Measurements from ENCODE around the gene TMEM201.

TMEM201 gene

DNA sequence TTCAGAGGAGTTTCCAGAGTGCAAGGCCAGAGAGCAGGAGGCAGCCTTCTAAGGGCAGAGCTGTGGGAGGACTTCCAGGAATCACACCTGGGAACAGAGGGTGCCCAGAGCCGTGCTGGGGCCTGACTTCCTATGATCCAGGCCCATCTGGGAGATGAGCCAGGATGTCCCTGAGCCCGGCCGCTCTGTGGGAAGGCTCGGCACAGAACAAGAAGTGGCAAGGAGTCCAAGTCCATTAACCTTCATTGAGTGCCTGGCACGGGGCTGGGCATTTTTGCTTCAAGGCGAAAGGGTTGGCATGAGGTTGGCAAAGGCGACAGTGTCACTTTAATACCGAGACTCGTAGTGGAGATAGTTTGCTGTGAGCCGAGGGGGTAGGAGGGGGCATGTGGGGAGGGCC is 18.2 kb downstream of the TMEM201 start:
- TF ChIP-seq FOXM1 (IDR thresholded peaks at IDR 0.05; ENCODE audit: borderline replicate concordance, low read depth) = no peak
- no peak for TF ChIP-seq TEAD4 (IDR thresholded peaks at IDR 0.05)
- TF ChIP-seq CREB1 (IDR thresholded peaks at IDR 0.05; ENCODE audit: low read depth) = no peak
- TF ChIP-seq TCF12 (IDR thresholded peaks at IDR 0.05; ENCODE audit: low read depth) = no peak
- no peak for TF ChIP-seq CEBPB (IDR thresholded peaks at IDR 0.05)
- TF ChIP-seq, protein P1, sequence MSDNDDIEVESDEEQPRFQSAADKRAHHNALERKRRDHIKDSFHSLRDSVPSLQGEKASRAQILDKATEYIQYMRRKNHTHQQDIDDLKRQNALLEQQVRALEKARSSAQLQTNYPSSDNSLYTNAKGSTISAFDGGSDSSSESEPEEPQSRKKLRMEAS (IDR thresholded peaks at IDR 0.05) = no peak
- no peak for TF ChIP-seq TAF1 (IDR thresholded peaks at IDR 0.05; ENCODE audit: low read depth)
- TF ChIP-seq ZBTB7A (IDR thresholded peaks at IDR 0.05; ENCODE audit: low read depth) = no peak
- TF ChIP-seq EP300 (IDR thresholded peaks at IDR 0.05; ENCODE audit: borderline replicate concordance) = no peak
- TF ChIP-seq RAD21 (IDR thresholded peaks at IDR 0.05; ENCODE audit: low read depth) = no peak
- TF ChIP-seq, protein P2, sequence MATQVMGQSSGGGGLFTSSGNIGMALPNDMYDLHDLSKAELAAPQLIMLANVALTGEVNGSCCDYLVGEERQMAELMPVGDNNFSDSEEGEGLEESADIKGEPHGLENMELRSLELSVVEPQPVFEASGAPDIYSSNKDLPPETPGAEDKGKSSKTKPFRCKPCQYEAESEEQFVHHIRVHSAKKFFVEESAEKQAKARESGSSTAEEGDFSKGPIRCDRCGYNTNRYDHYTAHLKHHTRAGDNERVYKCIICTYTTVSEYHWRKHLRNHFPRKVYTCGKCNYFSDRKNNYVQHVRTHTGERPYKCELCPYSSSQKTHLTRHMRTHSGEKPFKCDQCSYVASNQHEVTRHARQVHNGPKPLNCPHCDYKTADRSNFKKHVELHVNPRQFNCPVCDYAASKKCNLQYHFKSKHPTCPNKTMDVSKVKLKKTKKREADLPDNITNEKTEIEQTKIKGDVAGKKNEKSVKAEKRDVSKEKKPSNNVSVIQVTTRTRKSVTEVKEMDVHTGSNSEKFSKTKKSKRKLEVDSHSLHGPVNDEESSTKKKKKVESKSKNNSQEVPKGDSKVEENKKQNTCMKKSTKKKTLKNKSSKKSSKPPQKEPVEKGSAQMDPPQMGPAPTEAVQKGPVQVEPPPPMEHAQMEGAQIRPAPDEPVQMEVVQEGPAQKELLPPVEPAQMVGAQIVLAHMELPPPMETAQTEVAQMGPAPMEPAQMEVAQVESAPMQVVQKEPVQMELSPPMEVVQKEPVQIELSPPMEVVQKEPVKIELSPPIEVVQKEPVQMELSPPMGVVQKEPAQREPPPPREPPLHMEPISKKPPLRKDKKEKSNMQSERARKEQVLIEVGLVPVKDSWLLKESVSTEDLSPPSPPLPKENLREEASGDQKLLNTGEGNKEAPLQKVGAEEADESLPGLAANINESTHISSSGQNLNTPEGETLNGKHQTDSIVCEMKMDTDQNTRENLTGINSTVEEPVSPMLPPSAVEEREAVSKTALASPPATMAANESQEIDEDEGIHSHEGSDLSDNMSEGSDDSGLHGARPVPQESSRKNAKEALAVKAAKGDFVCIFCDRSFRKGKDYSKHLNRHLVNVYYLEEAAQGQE (IDR thresholded peaks at IDR 0.05; ENCODE audit: low read depth) = no peak
- no peak for TF ChIP-seq NFIC (IDR thresholded peaks at IDR 0.05)
- TF ChIP-seq, protein P3, sequence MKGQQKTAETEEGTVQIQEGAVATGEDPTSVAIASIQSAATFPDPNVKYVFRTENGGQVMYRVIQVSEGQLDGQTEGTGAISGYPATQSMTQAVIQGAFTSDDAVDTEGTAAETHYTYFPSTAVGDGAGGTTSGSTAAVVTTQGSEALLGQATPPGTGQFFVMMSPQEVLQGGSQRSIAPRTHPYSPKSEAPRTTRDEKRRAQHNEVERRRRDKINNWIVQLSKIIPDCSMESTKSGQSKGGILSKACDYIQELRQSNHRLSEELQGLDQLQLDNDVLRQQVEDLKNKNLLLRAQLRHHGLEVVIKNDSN (IDR thresholded peaks at IDR 0.05) = no peak
- TF ChIP-seq EGR1 (IDR thresholded peaks at IDR 0.05) = no peak
- no peak for TF ChIP-seq YY1 (IDR thresholded peaks at IDR 0.05; ENCODE audit: low read depth)

DNA sequence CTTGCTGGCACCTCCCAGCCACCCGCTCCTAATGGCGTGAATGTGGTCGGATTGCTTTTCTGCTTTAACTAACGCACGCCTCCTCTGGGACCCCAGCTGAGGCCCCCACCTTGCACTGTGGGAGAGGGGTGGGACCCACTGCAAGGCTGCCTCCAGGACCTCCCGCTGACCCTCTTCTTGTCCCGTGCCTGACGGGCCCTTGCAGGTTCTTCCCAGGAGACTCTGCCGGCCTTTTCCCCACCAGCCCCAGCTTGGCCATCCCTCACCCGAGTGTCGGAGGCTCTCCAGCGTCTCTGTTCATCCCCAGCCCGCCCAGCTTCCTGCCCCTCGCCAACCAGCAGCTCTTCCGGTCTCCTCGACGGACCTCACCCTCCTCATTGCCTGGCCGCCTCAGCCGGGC is 18.6 kb downstream of the TMEM201 start:
- TF ChIP-seq TAF1 (IDR thresholded peaks at IDR 0.05; ENCODE audit: low read depth) = no peak
- TF ChIP-seq, protein P2 (IDR thresholded peaks at IDR 0.05; ENCODE audit: low read depth) = no peak
- TF ChIP-seq, protein P1 (IDR thresholded peaks at IDR 0.05) = no peak
- no peak for TF ChIP-seq TCF12 (IDR thresholded peaks at IDR 0.05; ENCODE audit: low read depth)
- TF ChIP-seq ZBTB7A (IDR thresholded peaks at IDR 0.05; ENCODE audit: low read depth) = no peak
- no peak for TF ChIP-seq EP300 (IDR thresholded peaks at IDR 0.05; ENCODE audit: borderline replicate concordance)
- no peak for TF ChIP-seq TEAD4 (IDR thresholded peaks at IDR 0.05)
- no peak for TF ChIP-seq FOXM1 (IDR thresholded peaks at IDR 0.05; ENCODE audit: borderline replicate concordance, low read depth)
- no peak for TF ChIP-seq RAD21 (IDR thresholded peaks at IDR 0.05; ENCODE audit: low read depth)
- no peak for TF ChIP-seq NFIC (IDR thresholded peaks at IDR 0.05)
- no peak for TF ChIP-seq EGR1 (IDR thresholded peaks at IDR 0.05)
- TF ChIP-seq YY1 (IDR thresholded peaks at IDR 0.05; ENCODE audit: low read depth) = no peak
- no peak for TF ChIP-seq CREB1 (IDR thresholded peaks at IDR 0.05; ENCODE audit: low read depth)
- TF ChIP-seq, protein P3 (IDR thresholded peaks at IDR 0.05) = no peak
- TF ChIP-seq CEBPB (IDR thresholded peaks at IDR 0.05) = no peak

DNA sequence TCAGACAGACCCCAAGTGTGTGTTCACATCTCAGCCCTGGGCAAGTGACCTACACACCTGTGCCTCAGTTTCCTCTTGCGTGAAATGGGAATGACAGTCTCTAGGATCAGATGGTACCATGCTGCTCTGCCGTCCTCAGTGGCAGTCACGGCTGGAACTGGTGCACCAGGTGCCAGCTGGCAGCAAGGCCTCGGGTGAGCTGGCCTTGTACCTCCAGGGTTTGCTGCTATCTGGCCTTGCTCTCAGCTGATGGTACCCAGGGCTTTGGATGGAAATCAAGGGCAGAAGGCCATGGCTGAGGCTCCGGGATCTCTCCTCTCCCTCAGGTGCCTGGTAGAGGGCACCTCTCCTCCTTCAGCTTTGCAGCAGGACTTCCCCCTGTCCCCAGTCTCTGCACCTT is 21.3 kb downstream of the TMEM201 start:
- TF ChIP-seq, protein P1 (IDR thresholded peaks at IDR 0.05) = no peak
- TF ChIP-seq TCF12 (IDR thresholded peaks at IDR 0.05; ENCODE audit: low read depth) = no peak
- TF ChIP-seq YY1 (IDR thresholded peaks at IDR 0.05; ENCODE audit: low read depth) = no peak
- no peak for TF ChIP-seq CEBPB (IDR thresholded peaks at IDR 0.05)
- no peak for TF ChIP-seq FOXM1 (IDR thresholded peaks at IDR 0.05; ENCODE audit: borderline replicate concordance, low read depth)
- TF ChIP-seq ZBTB7A (IDR thresholded peaks at IDR 0.05; ENCODE audit: low read depth) = no peak
- no peak for TF ChIP-seq RAD21 (IDR thresholded peaks at IDR 0.05; ENCODE audit: low read depth)
- no peak for TF ChIP-seq EP300 (IDR thresholded peaks at IDR 0.05; ENCODE audit: borderline replicate concordance)
- TF ChIP-seq NFIC (IDR thresholded peaks at IDR 0.05) = no peak
- TF ChIP-seq CREB1 (IDR thresholded peaks at IDR 0.05; ENCODE audit: low read depth) = no peak
- TF ChIP-seq, protein P2 (IDR thresholded peaks at IDR 0.05; ENCODE audit: low read depth) = no peak
- no peak for TF ChIP-seq TAF1 (IDR thresholded peaks at IDR 0.05; ENCODE audit: low read depth)
- TF ChIP-seq TEAD4 (IDR thresholded peaks at IDR 0.05) = no peak
- TF ChIP-seq, protein P3 (IDR thresholded peaks at IDR 0.05) = no peak
- TF ChIP-seq EGR1 (IDR thresholded peaks at IDR 0.05) = no peak

Measured in Ishikawa (cell line).